OCI-LY1 (cell line): ENCODE measurements around the gene SLIT3.

Experiments used
- H2AFZ ChIP-seq: fragments of 200-600 bp; sonication (generic), shearing (Covaris generic); 2 replicates; pipeline ENCODE4 v1.6.0; 2014; ENCODE audit warnings: antibody characterized with exemption, mild to moderate bottlenecking, low read length
- H3F3A ChIP-seq: fragments of 200-600 bp; sonication (generic), shearing (Covaris generic); 2 replicates; pipeline ENCODE4 v1.6.0; 2014; ENCODE audit warnings: mild to moderate bottlenecking, antibody characterized with exemption, low read length, moderate library complexity; ENCODE audit not compliant: insufficient read depth
- H3K27ac ChIP-seq: fragments of 200-600 bp; sonication (generic); 2 replicates; pipeline ENCODE4 v1.5.1; 2014; ENCODE audit warnings: low read length, mixed run types, mild to moderate bottlenecking, low read depth; ENCODE audit not compliant: poor library complexity, severe bottlenecking
- H3K27me3 ChIP-seq: fragments of 200-600 bp; sonication (generic); 2 replicates; pipeline ENCODE4 v1.6.0; 2014; ENCODE audit warnings: antibody characterized with exemption, mild to moderate bottlenecking, low read length, moderate library complexity; ENCODE audit not compliant: insufficient read depth
- H3K36me3 ChIP-seq: fragments of 200-600 bp; sonication (generic); 2 replicates; pipeline ENCODE4 v1.6.1; 2014; ENCODE audit warnings: mild to moderate bottlenecking, antibody characterized with exemption, low read length, moderate library complexity, mixed read lengths; ENCODE audit not compliant: insufficient read depth
- H3K4me1 ChIP-seq: fragments of 200-600 bp; sonication (generic); 2 replicates; pipeline ENCODE4 v1.5.1; 2014; ENCODE audit warnings: mild to moderate bottlenecking, low read length, moderate library complexity; ENCODE audit not compliant: insufficient read depth, severe bottlenecking
- H3K4me2 ChIP-seq: fragments of 200-600 bp; sonication (generic), shearing (Covaris generic); 2 replicates; pipeline ENCODE4 v1.6.1; 2014; ENCODE audit warnings: low read length
- H3K4me3 ChIP-seq: fragments of 200-600 bp; sonication (generic); 2 replicates; pipeline ENCODE4 v1.5.1; 2014; ENCODE audit warnings: low read length, low read depth, mild to moderate bottlenecking, mixed read lengths; ENCODE audit not compliant: poor library complexity, severe bottlenecking
- H3K79me2 ChIP-seq: fragments of 200-600 bp; shearing (Covaris generic); 2 replicates; pipeline ENCODE4 v1.6.1; 2016; ENCODE audit warnings: mixed run types, low read length, mixed read lengths; ENCODE audit not compliant: insufficient read depth
- H3K9ac ChIP-seq: fragments of 200-600 bp; sonication (generic), shearing (Covaris generic); 2 replicates; pipeline ENCODE4 v1.6.1; 2014; ENCODE audit warnings: mild to moderate bottlenecking, low read length, mixed read lengths
- H3K9me2 ChIP-seq: fragments of 200-600 bp; sonication (generic), shearing (Covaris generic); 2 replicates; pipeline ENCODE4 v1.6.1; 2014; ENCODE audit warnings: low read depth, mild to moderate bottlenecking, low read length, mixed read lengths
- H3K9me3 ChIP-seq: fragments of 200-600 bp; shearing (Covaris generic); 2 replicates; pipeline ENCODE4 v1.6.1; 2014; ENCODE audit warnings: low read length, mixed read lengths
- H4K20me1 ChIP-seq: fragments of 200-600 bp; sonication (generic), shearing (Covaris generic); 2 replicates; pipeline ENCODE4 v1.6.0; 2016; ENCODE audit warnings: mild to moderate bottlenecking, low read length; ENCODE audit not compliant: insufficient read depth
- CTCF ChIP-seq: fragments of 200-600 bp; sonication (generic), shearing (Covaris generic); IDR thresholded peaks from 2 replicates; pipeline ENCODE4 v1.5.1; 2017; ENCODE audit warnings: mild to moderate bottlenecking, antibody characterized with exemption, low read length, moderate library complexity, mixed read lengths
- EZH2 ChIP-seq: fragments of 200-600 bp; sonication (generic), shearing (Covaris generic); IDR thresholded peaks from 2 replicates; pipeline ENCODE4 v1.8.0; 2017; ENCODE audit warnings: borderline replicate concordance, mixed run types, mild to moderate bottlenecking, antibody characterized with exemption, low read length, moderate library complexity, mixed read lengths

Gene SLIT3

GRCh38 chr5:169185626-169186025, 115.3 kb downstream of the SLIT3 start:
- H3K27ac ChIP-seq = no peak overlapping the region

GRCh38 chr5:169183576-169183975, 117.4 kb downstream of the SLIT3 start:
- Histone ChIP-seq H3K9me3 (no peaks in the 10 kb centered on the region), H3K4me3 (no peak overlapping the region), H2AFZ (no peak overlapping the region), H3K9ac (no peak overlapping the region), H3F3A (no peaks in the 10 kb centered on the region), H3K27me3 (no peaks in the 10 kb centered on the region), H3K9me2 (no peaks in the 10 kb centered on the region), H3K36me3 (no peaks in the 10 kb centered on the region), H3K4me2 (no peak overlapping the region), H4K20me1 (no peaks in the 10 kb centered on the region), H3K4me1 (no peaks in the 10 kb centered on the region), H3K27ac (no peak overlapping the region), H3K79me2 (no peaks in the 10 kb centered on the region)
- TF ChIP-seq EZH2 (no peak), CTCF (no peak)

More at GRCh38 chr5:169185626-169186025, 115.3 kb downstream of the SLIT3 start:
- H3K4me2 ChIP-seq = no peak overlapping the region
- H2AFZ ChIP-seq = no peak overlapping the region
- H3K4me1 ChIP-seq = no peaks in the 10 kb centered on the region
- H3K9me2 ChIP-seq = no peaks in the 10 kb centered on the region
- no peaks in the 10 kb centered on the region for H3K27me3 ChIP-seq
- no peak overlapping the region for H3K9ac ChIP-seq
- H3K79me2 ChIP-seq = no peaks in the 10 kb centered on the region
- H3K4me3 ChIP-seq = no peak overlapping the region
- no peaks in the 10 kb centered on the region for H4K20me1 ChIP-seq
- no peaks in the 10 kb centered on the region for H3K36me3 ChIP-seq
- no peaks in the 10 kb centered on the region for H3K9me3 ChIP-seq
- TF ChIP-seq CTCF (no peak), EZH2 (no peak)
- H3F3A ChIP-seq = no peaks in the 10 kb centered on the region

- Histone ChIP-seq H3K27ac (no peak overlapping the region), H3K4me2 (no peak overlapping the region), H3K9me3 (no peaks in the 10 kb centered on the region), H3K27me3 (no peaks in the 10 kb centered on the region), H3K36me3 (no peaks in the 10 kb centered on the region), H3K4me3 (no peak overlapping the region), H2AFZ (no peak overlapping the region), H3F3A (no peaks in the 10 kb centered on the region), H3K9ac (no peak overlapping the region), H3K9me2 (no peaks in the 10 kb centered on the region), H4K20me1 (no peaks in the 10 kb centered on the region), H3K79me2 (no peaks in the 10 kb centered on the region), H3K4me1 (no peaks in the 10 kb centered on the region)
- TF ChIP-seq CTCF = no peak
- TF ChIP-seq EZH2 = no peak
Measured at GRCh38 chr5:169182797-169183196, 118.1 kb downstream of the SLIT3 start.
